GM13976 (cell line): Measurements from ENCODE around the gene TDRD9.

ENCODE experiments used
- DNase-seq: peaks from one replicate; pipeline ENCODE4 v3.0.0; 2012; ENCODE audit warnings: low spot score
- CTCF ChIP-seq: IDR thresholded peaks from 2 replicates; pipeline ENCODE4 v1.5.1; 2012; ENCODE audit warnings: borderline replicate concordance, mild to moderate bottlenecking; ENCODE audit not compliant: insufficient read depth; ENCODE audit errors: extremely low read depth, missing control alignments, control extremely low read depth
- in situ Hi-C: fragments of 300-500 bp; cut with MboI; formaldehyde crosslinking; loops from one replicate; pipeline ENCODE4 v1.12.0; 2022; ENCODE audit warnings: low sequenced_read_pairs, mixed read lengths, inconsistent platforms; ENCODE audit not compliant: unreplicated experiment

The TDRD9 gene

GRCh38 chr14:104087505-104087904 is 159.2 kb downstream of the TDRD9 start:
- in situ Hi-C loops, result no loop called here
- TF ChIP-seq CTCF, result no peak
- no peak for DNase-seq

- no peak for TF ChIP-seq CTCF
- in situ Hi-C loops, result no loop called here
- DNase-seq, result no peak
These were observed 160.0 kb downstream of the TDRD9 start for GRCh38 chr14:104087981-104088850.

- in situ Hi-C loops, result no loop called here
- no peak for DNase-seq
- no peak for TF ChIP-seq CTCF
These were observed 162.0 kb downstream of the TDRD9 start for GRCh38 chr14:104090071-104090748.

- DNase-seq, result no peak
- in situ Hi-C loops, result no loop called here
- no peak for TF ChIP-seq CTCF
These were observed 163.0 kb downstream of the TDRD9 start for GRCh38 chr14:104091061-104091926.

- DNase-seq, result no peak
- in situ Hi-C loops, result no loop called here
- no peak for TF ChIP-seq CTCF
These were observed 163.9 kb downstream of the TDRD9 start for GRCh38 chr14:104091927-104092771.
